Thymus (tissue), 11 donors: ENCODE results near the gene DYNLT1. TPM values are rescaled to one million over a fixed set of nuclear protein-coding genes. Genes with fewer than 3 reads are reported as not detected.
A peak's percentile ranks its signal among the peaks of the same experiment; 100 is the strongest.

ENCODE experiments used
- DNase-seq, 9 donors: peaks; one replicate each; pipeline ENCODE4 v3.0.0-alpha.2; 2013; ENCODE audit warnings: low spot score in 9 of 9, low read depth in 6 of 9, missing footprints in 1 of 9
- H3K27ac ChIP-seq, 2 donors: one replicate each; pipeline ENCODE4 v1.5.1; 2013; ENCODE audit warnings: control low read depth in 1 of 2, low read depth in 1 of 2, low read length in 1 of 2, mild to moderate bottlenecking in 1 of 2, moderate library complexity in 1 of 2
- H3K27me3 ChIP-seq, 2 donors: one replicate each; pipeline ENCODE4 v1.5.1; 2013; ENCODE audit warnings: low read length in 1 of 2; ENCODE audit not compliant: control insufficient read depth in 2 of 2, insufficient read depth in 1 of 2
- H3K36me3 ChIP-seq, 2 donors: one replicate each; pipeline ENCODE4 v1.5.1; 2013; ENCODE audit warnings: low read length in 1 of 2, mild to moderate bottlenecking in 1 of 2, moderate library complexity in 1 of 2; ENCODE audit not compliant: control insufficient read depth in 2 of 2, insufficient read depth in 2 of 2
- H3K4me1 ChIP-seq, 2 donors: one replicate each; pipeline ENCODE4 v1.5.1; 2013; ENCODE audit warnings: low read length in 2 of 2; ENCODE audit not compliant: control insufficient read depth in 2 of 2, insufficient read depth in 2 of 2
- H3K4me3 ChIP-seq, 2 donors: one replicate each; pipeline ENCODE4 v1.5.1; 2013; ENCODE audit warnings: low read length in 2 of 2, control low read depth in 1 of 2, mild to moderate bottlenecking in 1 of 2
- H3K9me3 ChIP-seq, 2 donors: one replicate each; pipeline ENCODE4 v1.5.1; 2013; ENCODE audit warnings: low read length in 1 of 2, mild to moderate bottlenecking in 1 of 2; ENCODE audit not compliant: control insufficient read depth in 2 of 2, insufficient read depth in 1 of 2
- WGBS: extraction: QIAGEN DNeasy Blood & Tissue Kit; methylation state at CpG from one replicate; pipeline ENCODE4 v1.1.7; 2013; 5-methylcytosine and 5-hydroxymethylcytosine counted together
- polyA plus RNA-seq: library from polyadenylated mRNA; stranded (reverse); fragments of 200-250 nt; gene quantifications from one replicate; pipeline ENCODE4 v1.2.3, GENCODE V29; 2013
- total RNA-seq: library from RNA; stranded (reverse); fragments of 120-200 nt; gene quantifications from one replicate; pipeline ENCODE4 v1.2.4, GENCODE V29; 2013
- donor health status: healthy.

Gene DYNLT1
- total and polyA plus RNA-seq, 2 donors = 46.1 to 248 TPM

GRCh38 chr6:158668707-158669103, 24.2 kb upstream of the DYNLT1 start:
- Histone ChIP-seq H3K27ac (no peak overlapping the region), H3K27me3 (no peaks in the 10 kb centered on the region), H3K36me3 (peaks cover 21 to 35% of the 10 kb centered on the region in 2 donors), H3K9me3 (peaks cover 0 to 4% of the 10 kb centered on the region in 2 donors), H3K4me1 (peaks cover 32 to 48% of the 10 kb centered on the region in 2 donors), H3K4me3 (no peak overlapping the region)
- DNase-seq = no peak
- 97% methylated on average over 7 of the region's 7 CpGs for WGBS

GRCh38 chr6:158667360-158667981, 22.9 kb upstream of the DYNLT1 start:
- Histone ChIP-seq H3K9me3 (peaks cover 0 to 4% of the 10 kb centered on the region in 2 donors), H3K4me1 (peaks cover 32 to 61% of the 10 kb centered on the region in 2 donors), H3K4me3 (peak overlapping the region in 1 of 2 donors; percentile 25), H3K27ac (peak overlapping the region; percentile 3 to 55), H3K27me3 (no peaks in the 10 kb centered on the region), H3K36me3 (peaks cover 21 to 30% of the 10 kb centered on the region in 2 donors)
- WGBS = 71% methylated on average over 8 of the region's 8 CpGs
- peak in 1 of 9 donors; percentile 33 for DNase-seq

GRCh38 chr6:158666628-158667359, 22.3 kb upstream of the DYNLT1 start:
- peaks cover 32 to 61% of the 10 kb centered on the region in 2 donors for H3K4me1 ChIP-seq
- peaks cover 0 to 4% of the 10 kb centered on the region in 2 donors for H3K9me3 ChIP-seq
- DNase-seq = no peak
- H3K4me3 ChIP-seq = peak overlapping the region in 1 of 2 donors; percentile 25
- H3K27ac ChIP-seq = peak overlapping the region in 1 of 2 donors; percentile 55
- peaks cover 19 to 30% of the 10 kb centered on the region in 2 donors for H3K36me3 ChIP-seq
- no peaks in the 10 kb centered on the region for H3K27me3 ChIP-seq
- WGBS = 77% methylated on average over 14 of the region's 14 CpGs

- peak in 1 of 9 donors; percentile 35 for DNase-seq
- Histone ChIP-seq H3K9me3 (peaks cover 0 to 4% of the 10 kb centered on the region in 2 donors), H3K27me3 (no peaks in the 10 kb centered on the region), H3K4me1 (peaks cover 37 to 72% of the 10 kb centered on the region in 2 donors), H3K36me3 (peaks cover 19 to 30% of the 10 kb centered on the region in 2 donors), H3K4me3 (peak overlapping the region; percentile 59 to 60), H3K27ac (peak overlapping the region in 1 of 2 donors; percentile 40)
- WGBS = 92% methylated on average over 18 of the region's 18 CpGs
Measured at GRCh38 chr6:158665332-158665731, 20.8 kb upstream of the DYNLT1 start.

- Histone ChIP-seq H3K27ac (peak overlapping the region; percentile 91 to 95), H3K36me3 (peaks cover 18 to 22% of the 10 kb centered on the region in 2 donors), H3K4me3 (peak overlapping the region; percentile 59 to 60), H3K9me3 (peaks cover 0 to 4% of the 10 kb centered on the region in 2 donors), H3K27me3 (no peaks in the 10 kb centered on the region), H3K4me1 (peaks cover 44 to 83% of the 10 kb centered on the region in 2 donors)
- WGBS = 80% methylated on average over 11 of the region's 11 CpGs
- DNase-seq = peak in 1 of 9 donors; percentile 49
Measured at GRCh38 chr6:158663625-158664165, 19.2 kb upstream of the DYNLT1 start.

- peak in 5 of 9 donors; percentile 68 to 90 (median 78) for DNase-seq
- Histone ChIP-seq H3K36me3 (peaks cover 14 to 17% of the 10 kb centered on the region in 2 donors), H3K4me1 (peaks cover 44 to 77% of the 10 kb centered on the region in 2 donors), H3K4me3 (peak overlapping the region; percentile 59 to 60), H3K27ac (peak overlapping the region; percentile 91 to 95), H3K27me3 (no peaks in the 10 kb centered on the region), H3K9me3 (peaks cover 0 to 4% of the 10 kb centered on the region in 2 donors)
- WGBS = 36% methylated on average over 27 of the region's 27 CpGs
Measured at GRCh38 chr6:158662954-158663624, 18.5 kb upstream of the DYNLT1 start.

- Histone ChIP-seq H3K4me3 (peak overlapping the region; percentile 59 to 60), H3K36me3 (peaks cover 9 to 17% of the 10 kb centered on the region in 2 donors), H3K27ac (peak overlapping the region; percentile 91 to 95), H3K4me1 (peaks cover 40 to 72% of the 10 kb centered on the region in 2 donors), H3K9me3 (peaks cover 0 to 4% of the 10 kb centered on the region in 2 donors), H3K27me3 (no peaks in the 10 kb centered on the region)
- 65% methylated on average over 3 of the region's 3 CpGs for WGBS
- no peak for DNase-seq
Measured at GRCh38 chr6:158662607-158662953, 18.0 kb upstream of the DYNLT1 start.

- H3K4me3 ChIP-seq = no peak overlapping the region
- H3K27ac ChIP-seq = peak overlapping the region; percentile 39 to 88
- H3K4me1 ChIP-seq = peaks cover 26 to 59% of the 10 kb centered on the region in 2 donors
- H3K27me3 ChIP-seq = no peaks in the 10 kb centered on the region
- WGBS = 90% methylated on average over 3 of the region's 3 CpGs
- peaks cover 8 to 10% of the 10 kb centered on the region in 2 donors for H3K36me3 ChIP-seq
- peak in 1 of 9 donors; percentile 31 for DNase-seq
- H3K9me3 ChIP-seq = peaks cover 0 to 4% of the 10 kb centered on the region in 2 donors
Measured at GRCh38 chr6:158661156-158661685, 16.7 kb upstream of the DYNLT1 start.
